Stimulated activated naive CD8-positive, alpha-beta T cell treated with anti-CD3 and anti-CD28 coated beads, Interleukin-15, Interleukin-2, amounts not matched to agents 100 ng/mL and 50 ng/mL, for 24 hours (primary cell): Measurements from ENCODE around the gene ZNF653.
"Not testable (repeated sequence)": the region's sequence is repeated elsewhere in the genome, so short reads cannot be mapped to it uniquely, and the experiment has no call there.

Experiments used
- H3K27ac Mint-ChIP-seq: one replicate; pipeline ENCODE4 v1.8.0; 2021; ENCODE audit warnings: mild to moderate bottlenecking, mixed read lengths
- H3K27me3 Mint-ChIP-seq: one replicate; pipeline ENCODE4 v1.8.0; 2021; ENCODE audit warnings: mixed read lengths
- H3K36me3 Mint-ChIP-seq: one replicate; pipeline ENCODE4 v1.8.0; 2021; ENCODE audit warnings: low read depth, mixed read lengths
- H3K4me1 Mint-ChIP-seq: one replicate; pipeline ENCODE4 v1.8.0; 2021; ENCODE audit warnings: low read depth, mixed read lengths
- H3K4me3 Mint-ChIP-seq: one replicate; pipeline ENCODE4 v1.8.0; 2021; ENCODE audit warnings: mild to moderate bottlenecking, mixed read lengths
- H3K9me3 Mint-ChIP-seq: one replicate; pipeline ENCODE4 v1.8.0; 2021; ENCODE audit warnings: mixed read lengths

ZNF653 gene

DNA sequence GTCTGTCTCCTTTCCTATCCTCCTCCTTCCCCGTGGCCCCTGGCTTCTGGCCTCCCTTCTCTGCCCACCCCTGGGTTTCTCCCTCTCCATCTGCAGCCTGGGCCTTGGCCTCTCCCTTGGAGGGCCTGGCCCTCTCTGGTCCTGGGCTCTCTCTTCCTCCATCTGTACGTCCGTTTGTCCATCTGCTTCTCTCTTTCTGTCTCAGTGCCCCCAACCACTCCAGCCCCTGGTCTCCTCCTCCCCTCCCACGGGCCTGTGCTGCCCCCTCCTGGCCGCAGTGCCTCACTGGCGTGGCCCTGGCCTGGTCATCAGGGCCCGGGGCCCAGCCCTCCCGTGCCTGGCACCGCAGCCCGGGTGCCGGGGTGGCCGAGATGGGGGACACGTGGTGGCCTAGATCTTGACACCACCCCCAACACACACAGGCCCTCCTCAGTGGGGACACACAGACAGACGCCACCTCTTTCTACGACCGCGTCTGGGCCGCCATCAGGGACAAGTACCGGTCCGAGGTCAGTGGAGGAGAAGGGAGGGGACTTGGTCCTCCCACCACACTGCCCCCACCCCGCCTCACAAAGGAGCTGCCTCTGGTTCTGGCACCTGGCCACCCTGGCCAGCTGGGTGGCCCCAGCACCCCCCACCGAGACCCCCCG lies 58.9 kb downstream of the ZNF653 start:
- Mint-ChIP-seq H3K4me3 (no peak overlapping the region), H3K9me3 (no peaks in the 10 kb centered on the region), H3K27me3 (no peaks in the 10 kb centered on the region), H3K27ac (no peak overlapping the region), H3K36me3 (peaks cover 29% of the 10 kb centered on the region), H3K4me1 (peaks cover 4% of the 10 kb centered on the region)

DNA sequence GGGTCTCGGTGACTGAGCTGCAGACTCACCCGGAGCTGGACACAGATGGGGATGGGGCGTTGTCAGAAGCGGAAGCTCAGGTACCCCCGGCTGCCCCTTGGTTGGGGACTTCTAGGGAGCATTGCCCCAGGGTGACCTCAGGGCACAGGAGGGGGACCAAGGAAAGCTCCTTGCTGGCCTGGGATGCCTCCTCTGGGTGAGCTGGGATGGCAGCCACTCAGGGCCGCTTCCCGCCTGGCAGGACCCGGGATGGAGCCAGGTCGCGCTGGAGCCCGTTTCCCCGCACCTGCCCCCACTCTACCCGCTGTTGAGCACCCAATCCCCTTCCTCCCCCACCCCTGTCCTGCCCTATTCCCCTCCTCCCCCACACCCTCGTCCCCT lies 59.4 kb downstream of the ZNF653 start:
- Mint-ChIP-seq H3K9me3 (no peaks in the 10 kb centered on the region), H3K27ac (no peak overlapping the region), H3K36me3 (peaks cover 31% of the 10 kb centered on the region), H3K27me3 (no peaks in the 10 kb centered on the region), H3K4me1 (peaks cover 5% of the 10 kb centered on the region), H3K4me3 (no peak overlapping the region)

DNA sequence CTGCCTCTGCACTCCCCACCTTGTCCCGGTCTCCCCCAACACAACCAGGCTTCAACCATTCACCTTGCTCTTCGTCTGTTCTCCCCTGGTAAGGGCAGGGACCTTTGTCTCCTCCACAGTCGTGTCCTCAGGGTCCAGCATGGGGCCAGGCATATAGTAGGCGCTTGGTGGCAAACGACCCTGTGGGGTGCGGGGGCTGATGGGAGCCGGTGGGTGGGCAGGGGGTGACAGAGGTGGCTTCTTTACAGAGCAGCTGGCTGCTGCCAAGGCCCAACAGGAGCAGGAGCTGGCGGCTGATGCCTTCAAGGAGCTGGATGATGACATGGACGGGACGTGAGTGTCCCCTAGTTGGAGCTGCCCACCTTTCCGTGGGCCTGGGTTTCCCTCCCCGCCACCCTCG lies 60.5 kb downstream of the ZNF653 start:
- Mint-ChIP-seq H3K4me1 (peaks cover 10% of the 10 kb centered on the region), H3K9me3 (no peaks in the 10 kb centered on the region), H3K4me3 (no peak overlapping the region), H3K36me3 (peaks cover 41% of the 10 kb centered on the region), H3K27me3 (no peaks in the 10 kb centered on the region), H3K27ac (no peak overlapping the region)

DNA sequence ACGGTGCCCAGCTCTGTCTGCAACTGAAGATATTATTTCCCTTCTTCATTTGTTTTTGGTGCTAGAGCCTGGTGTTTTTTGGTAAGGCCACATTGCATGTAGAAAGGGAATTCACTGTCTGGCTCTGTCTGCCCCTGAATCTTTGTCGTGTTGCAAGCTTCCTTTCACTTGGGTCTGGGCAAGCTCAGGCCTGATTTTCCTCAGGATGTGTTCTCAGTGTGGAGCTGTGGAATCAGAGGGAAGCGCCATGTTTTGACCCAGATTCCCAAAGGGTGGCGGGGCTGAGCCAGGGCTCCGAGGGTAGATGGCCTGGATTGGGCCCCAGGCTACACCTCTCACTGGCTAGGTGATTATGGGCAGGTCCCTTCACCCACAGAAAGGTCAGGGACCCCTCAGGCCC lies 61.6 kb downstream of the ZNF653 start:
- H3K27me3 Mint-ChIP-seq: no peaks in the 10 kb centered on the region
- no peaks in the 10 kb centered on the region for H3K9me3 Mint-ChIP-seq
- peaks cover 10% of the 10 kb centered on the region for H3K4me1 Mint-ChIP-seq
- peaks cover 34% of the 10 kb centered on the region for H3K36me3 Mint-ChIP-seq
- no peak overlapping the region for H3K4me3 Mint-ChIP-seq
- no peak overlapping the region for H3K27ac Mint-ChIP-seq

DNA sequence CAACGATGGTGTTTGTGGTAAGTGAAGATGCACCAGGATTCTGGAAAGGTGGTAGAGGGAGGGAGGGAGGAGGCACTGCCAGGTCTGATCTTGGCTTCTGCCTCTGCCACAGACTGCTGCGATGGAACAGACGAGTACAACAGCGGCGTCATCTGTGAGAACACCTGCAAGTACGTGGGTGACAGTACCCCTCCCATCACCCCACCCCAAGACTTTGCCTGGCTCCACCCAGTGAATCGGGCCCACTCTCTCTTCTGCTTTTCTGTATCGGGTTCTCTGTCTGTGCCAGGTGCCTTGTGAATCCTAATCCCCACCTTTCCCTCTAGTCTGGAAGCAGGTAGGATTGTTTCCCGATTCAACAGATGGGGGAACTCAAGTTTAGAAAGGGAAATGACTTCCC lies 67.7 kb downstream of the ZNF653 start:
- no peaks in the 10 kb centered on the region for H3K27me3 Mint-ChIP-seq
- no peaks in the 10 kb centered on the region for H3K9me3 Mint-ChIP-seq
- peaks cover 38% of the 10 kb centered on the region for H3K4me1 Mint-ChIP-seq
- H3K4me3 Mint-ChIP-seq: peak overlapping the region; percentile 55
- peak overlapping the region; percentile 58 for H3K27ac Mint-ChIP-seq
- H3K36me3 Mint-ChIP-seq: peaks cover 42% of the 10 kb centered on the region

DNA sequence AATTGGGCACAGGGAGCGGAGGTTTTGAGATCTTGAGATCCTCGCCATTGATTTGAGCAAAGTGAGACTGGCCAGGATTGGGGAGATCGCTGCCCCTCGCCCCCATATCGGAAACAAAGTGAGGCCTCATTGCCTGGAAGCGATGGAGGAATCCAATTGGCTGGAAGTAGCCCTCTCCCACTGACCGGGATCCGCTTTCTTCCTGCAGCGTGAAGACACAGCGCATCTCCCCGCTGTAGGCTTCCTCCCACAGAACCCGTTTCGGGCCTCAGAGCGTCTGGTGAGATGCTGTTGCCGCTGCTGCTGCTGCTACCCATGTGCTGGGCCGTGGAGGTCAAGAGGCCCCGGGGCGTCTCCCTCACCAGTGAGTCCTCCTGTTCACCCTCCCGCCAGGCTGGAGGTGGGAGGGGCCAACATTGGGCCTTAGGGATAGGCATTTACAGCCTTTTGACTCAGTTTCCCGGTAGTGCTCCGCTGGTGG lies 69.8 kb downstream of the ZNF653 start:
- Mint-ChIP-seq H3K4me3 (peak overlapping the region; percentile 100), H3K27ac (peak overlapping the region; percentile 100), H3K36me3 (peaks cover 30% of the 10 kb centered on the region), H3K9me3 (no peaks in the 10 kb centered on the region), H3K27me3 (no peaks in the 10 kb centered on the region), H3K4me1 (peaks cover 32% of the 10 kb centered on the region)

DNA sequence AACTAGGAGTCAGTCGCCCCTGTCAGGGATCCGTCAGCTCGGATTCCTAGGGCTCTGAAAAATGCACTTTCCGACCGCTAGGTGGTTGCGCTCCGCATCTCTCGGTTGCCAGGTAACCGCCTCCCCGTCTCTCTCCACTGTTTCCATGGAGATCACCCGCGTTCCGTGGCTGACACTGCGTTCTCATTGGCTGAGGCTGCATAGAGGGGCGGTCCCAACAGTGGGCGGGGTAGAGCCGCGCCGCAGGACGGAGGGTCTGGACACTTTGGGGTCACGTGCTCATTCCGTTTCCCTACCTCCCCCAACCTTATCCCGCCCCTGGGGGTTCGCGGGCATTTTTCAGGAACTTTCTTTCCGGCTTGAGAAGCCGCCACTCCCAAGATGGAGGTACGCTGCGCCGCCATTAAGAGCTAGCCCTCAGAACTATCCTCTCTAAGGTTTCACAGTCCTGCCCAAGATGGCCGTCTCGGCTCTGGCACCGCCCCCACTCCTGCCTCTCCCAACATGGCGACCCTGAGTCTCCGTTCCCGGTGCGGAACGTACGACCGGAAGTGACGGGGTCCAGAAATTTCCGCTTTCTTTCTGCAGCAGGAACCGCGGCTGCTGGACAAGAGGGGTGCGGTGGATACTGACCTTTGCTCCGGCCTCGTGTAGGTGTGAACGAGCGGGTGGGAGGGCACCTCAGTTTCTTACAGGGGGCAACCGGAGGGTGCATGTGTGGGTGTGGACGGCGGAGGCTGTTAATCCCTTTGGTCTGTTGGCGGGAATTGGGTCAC lies 70.4 kb downstream of the ZNF653 start, which contains the start of the genes ODAD3 and PRKCSH:
TSS of gene ODAD3 (minus strand) at position 65 of the 776 bp plus-strand sequence. CDS start 105 bp downstream, outside the sequence.
TSS of gene PRKCSH (plus strand) at position 579 of the 776 bp plus-strand sequence. CDS start 483 bp downstream, outside the sequence.
- peak within 1 kb of the TSS; percentile 100 for H3K4me3 Mint-ChIP-seq
- H3K27ac Mint-ChIP-seq: peak within 1 kb of the TSS; percentile 100
- H3K9me3 Mint-ChIP-seq: no peaks in the 10 kb centered on the region
- H3K36me3 Mint-ChIP-seq: peaks cover 25% of the 10 kb centered on the region
- H3K27me3 Mint-ChIP-seq: no peaks in the 10 kb centered on the region
- peaks cover 28% of the 10 kb centered on the region for H3K4me1 Mint-ChIP-seq

DNA sequence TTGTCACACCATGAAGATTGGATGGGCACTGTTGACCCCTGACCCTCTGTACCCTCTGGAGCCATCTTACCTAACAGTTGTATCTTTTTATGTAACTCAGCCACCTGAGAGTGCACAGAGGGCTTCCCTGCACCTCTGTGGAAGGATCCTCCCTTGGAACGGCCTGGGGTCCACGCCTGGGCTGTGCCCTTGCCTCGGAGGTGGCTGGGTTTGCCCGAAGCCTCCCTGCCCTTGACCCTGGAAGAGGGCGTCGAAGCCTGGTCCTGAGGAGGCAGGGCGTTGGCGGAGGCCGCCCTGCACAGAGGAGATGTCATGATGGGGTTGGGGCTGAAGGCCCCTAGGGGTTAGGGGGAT lies 71.0 kb downstream of the ZNF653 start:
- peak overlapping the region; percentile 100 for H3K4me3 Mint-ChIP-seq
- H3K9me3 Mint-ChIP-seq: no peaks in the 10 kb centered on the region
- no peaks in the 10 kb centered on the region for H3K27me3 Mint-ChIP-seq
- peaks cover 28% of the 10 kb centered on the region for H3K4me1 Mint-ChIP-seq
- H3K36me3 Mint-ChIP-seq: peaks cover 25% of the 10 kb centered on the region
- peak overlapping the region; percentile 100 for H3K27ac Mint-ChIP-seq

DNA sequence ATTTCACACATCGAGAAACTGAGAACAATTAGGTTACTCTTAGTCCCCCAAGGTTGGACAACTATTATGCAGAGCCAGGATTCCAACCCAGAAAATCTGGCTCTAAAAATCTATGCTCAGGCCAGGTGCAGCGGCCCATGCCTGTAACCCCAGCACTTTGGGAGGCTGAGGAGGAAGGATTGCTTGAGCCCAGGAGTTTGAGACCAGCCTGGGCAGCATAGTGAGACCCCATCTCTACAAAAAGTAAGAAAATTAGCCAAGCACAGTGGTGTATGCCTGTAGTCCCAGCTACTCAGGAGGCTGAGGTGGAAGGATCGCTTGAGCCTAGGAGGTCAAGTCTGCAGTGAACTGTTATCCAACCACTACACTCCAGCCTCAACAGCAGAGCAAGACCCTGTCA lies 72.1 kb downstream of the ZNF653 start:
- not testable (repeated sequence) for H3K27me3 Mint-ChIP-seq, H3K9me3 Mint-ChIP-seq, H3K4me3 Mint-ChIP-seq, H3K27ac Mint-ChIP-seq
- peaks cover 28% of the 10 kb centered on the region for H3K4me1 Mint-ChIP-seq
- H3K36me3 Mint-ChIP-seq: peaks cover 23% of the 10 kb centered on the region
